K562 (cell line): ENCODE data around the gene S100A10.

ENCODE experiments used
- BHLHE40 ChIP-seq: IDR thresholded peaks from 2 replicates; pipeline ENCODE4 v1.6.1; 2011; ENCODE audit warnings: low read length, improper control_type of control experiment
- CBX5 ChIP-seq: IDR thresholded peaks from 2 replicates; pipeline ENCODE4 v1.6.1; 2014; ENCODE audit warnings: low read depth, borderline replicate concordance
- FOSL1 ChIP-seq: fragments of 200-800 bp; sonication (Bioruptor generic); conservative IDR thresholded peaks from 2 replicates; pipeline ENCODE4 v1.6.1; 2016; ENCODE audit warnings: missing genetic modification characterization, missing compliant biosample characterization
- FOXP1 ChIP-seq: sonication (generic); formaldehyde crosslinking; IDR thresholded peaks from 2 replicates; pipeline ENCODE4 v1.8.0; 2022; ENCODE audit warnings: mild to moderate bottlenecking, missing genetic modification reagents
- GABPA ChIP-seq: fragments of 200-800 bp; sonication (Bioruptor generic); conservative IDR thresholded peaks from 2 replicates; pipeline ENCODE4 v1.6.1; 2016; ENCODE audit warnings: low read depth, missing genetic modification characterization, missing compliant biosample characterization
- HNRNPL ChIP-seq: fragments of 200-400 bp; formaldehyde crosslinking; IDR thresholded peaks from 2 replicates; pipeline ENCODE4 v1.6.1; 2017; ENCODE audit warnings: low read depth, mild to moderate bottlenecking, low read length
- KLF10 ChIP-seq: fragments of 250-450 bp; sonication (Bioruptor Pico); IDR thresholded peaks from 2 replicates; pipeline ENCODE4 v1.6.1; 2021; ENCODE audit warnings: matching md5 sums
- MAFF ChIP-seq: IDR thresholded peaks from 2 replicates; pipeline ENCODE4 v1.6.1; 2012; ENCODE audit warnings: low read length, improper control_type of control experiment
- MAFG ChIP-seq: fragments of 450-650 bp; conservative IDR thresholded peaks from 2 replicates; pipeline ENCODE4 v1.6.1; 2016; ENCODE audit warnings: missing genetic modification characterization, missing compliant biosample characterization
- TCF3 ChIP-seq: sonication (generic); formaldehyde crosslinking; IDR thresholded peaks from 2 replicates; pipeline ENCODE4 v1.4.0; 2020; ENCODE audit warnings: mild to moderate bottlenecking, missing genetic modification reagents
- TEAD1 ChIP-seq, 2 experiments: fragments of 450-650 bp in 1 of 2; sonication (generic) in 1 of 2; formaldehyde crosslinking; IDR thresholded peaks; 2 replicates each; pipeline versions ENCODE4 v1.4.0 to v1.8.0; 2020 to 2022; ENCODE audit warnings: mild to moderate bottlenecking in 2 of 2, missing genetic modification reagents in 1 of 2
- ZC3H4 ChIP-seq: sonication (generic); formaldehyde crosslinking; IDR thresholded peaks from 2 replicates; pipeline ENCODE4 v1.9.0; 2021; ENCODE audit warnings: missing genetic modification reagents, borderline replicate concordance
- ZNF274 ChIP-seq: IDR thresholded peaks from 2 replicates; pipeline ENCODE4 v1.6.1; 2011; ENCODE audit warnings: low read depth, mild to moderate bottlenecking, low read length, moderate library complexity, borderline replicate concordance
- ZNF766 ChIP-seq: fragments of 200-800 bp; sonication (Bioruptor generic); conservative IDR thresholded peaks from 2 replicates; pipeline ENCODE4 v1.6.1; 2016; ENCODE audit warnings: missing genetic modification characterization, missing compliant biosample characterization

GRCh38 chr1:151990856-151991198 lies 2.8 kb downstream of the S100A10 start:
- TF ChIP-seq TCF3 (CRISPR knock-in tag): no peak
- TF ChIP-seq ZC3H4: no peak
- TF ChIP-seq CBX5: no peak
- no peak for TF ChIP-seq KLF10 (CRISPR knock-in tag)
- TF ChIP-seq MAFG: no peak
- TF ChIP-seq ZNF766: no peak
- TF ChIP-seq MAFF: no peak
- no peak for TF ChIP-seq BHLHE40
- no peak for TF ChIP-seq FOSL1 (tag)
- no peak for TF ChIP-seq FOXP1 (CRISPR knock-in tag)
- no peak for TF ChIP-seq TEAD1 (CRISPR knock-in tag; IDR thresholded peaks at IDR 0.05)
- no peak for TF ChIP-seq HNRNPL
- no peak for TF ChIP-seq GABPA
- TF ChIP-seq ZNF274: no peak
